K562 (cell line): Measurements from ENCODE around the gene CHMP2A. TPM values are rescaled to one million over a fixed set of nuclear protein-coding genes. Genes with fewer than 3 reads are reported as not detected.
A peak's percentile ranks its signal among the peaks of the same experiment; 100 is the strongest.

Source experiments
- BRF1 ChIP-seq: IDR thresholded peaks from 3 replicates; pipeline ENCODE4 v1.6.1; 2011; ENCODE audit warnings: borderline replicate concordance, mild to moderate bottlenecking; ENCODE audit not compliant: insufficient read length; ENCODE audit errors: extremely low read depth
- CBFB ChIP-seq: sonication (generic); formaldehyde crosslinking; IDR thresholded peaks from 2 replicates; pipeline ENCODE4 v1.4.0; 2020; ENCODE audit warnings: mild to moderate bottlenecking, missing genetic modification reagents
- CBX1 ChIP-seq: sonication (generic); IDR thresholded peaks from 2 replicates; pipeline ENCODE4 v1.6.1; 2016; ENCODE audit warnings: antibody characterized with exemption, low read depth, mild to moderate bottlenecking
- CCNT2 ChIP-seq: IDR thresholded peaks from 2 replicates; pipeline ENCODE4 v1.6.1; 2011; ENCODE audit warnings: borderline replicate concordance, low read depth, mild to moderate bottlenecking, moderate library complexity, mixed read lengths, low read length; ENCODE audit not compliant: insufficient read length; ENCODE audit errors: extremely low read depth
- FOSL1 ChIP-seq: fragments of 200-800 bp; sonication (Bioruptor generic); conservative IDR thresholded peaks from 2 replicates; pipeline ENCODE4 v1.6.1; 2016; ENCODE audit warnings: missing genetic modification characterization, missing compliant biosample characterization
- FOXM1 ChIP-seq, 2 experiments: fragments of 450-650 bp in 1 of 2; sonication (generic) in 1 of 2; formaldehyde crosslinking in 1 of 2; IDR thresholded peaks; 2 replicates each; pipeline versions ENCODE4 v1.6.1 to v1.9.0; 2017 to 2022; ENCODE audit warnings: low read depth in 2 of 2, mild to moderate bottlenecking in 2 of 2, missing genetic modification reagents in 1 of 2, moderate library complexity in 1 of 2
- HEY1 ChIP-seq: fragments of 250-450 bp; sonication (Bioruptor Pico); IDR thresholded peaks from 2 replicates; pipeline ENCODE4 v1.5.0; 2020; ENCODE audit warnings: mild to moderate bottlenecking, moderate library complexity, borderline replicate concordance
- MAZ ChIP-seq, 2 experiments: fragments of 450-650 bp in 1 of 2; sonication (generic) in 1 of 2; formaldehyde crosslinking; IDR thresholded peaks in 1 of 2; conservative IDR thresholded peaks in 1 of 2; 2 replicates each; pipeline versions ENCODE4 v1.4.0 to v1.5.0; 2020; ENCODE audit warnings: mild to moderate bottlenecking in 1 of 2, missing genetic modification reagents in 1 of 2
- MXI1 ChIP-seq: IDR thresholded peaks from 2 replicates; pipeline ENCODE4 v1.6.1; 2011; ENCODE audit warnings: low read depth, mild to moderate bottlenecking, improper control_type of control experiment, low read length
- PHF21A ChIP-seq: fragments of 450-650 bp; IDR thresholded peaks from 2 replicates; pipeline ENCODE4 v1.6.1; 2017; ENCODE audit warnings: low read depth, borderline replicate concordance
- POLR2A ChIP-seq: fragments of 450-650 bp; conservative IDR thresholded peaks from 2 replicates; pipeline ENCODE4 v1.6.1; 2016
- ZBTB7A ChIP-seq: IDR thresholded peaks from 2 replicates; pipeline ENCODE4 v1.6.1; 2011; ENCODE audit warnings: low read depth, mild to moderate bottlenecking, low read length, moderate library complexity, borderline replicate concordance; ENCODE audit not compliant: control insufficient read depth
- ZNF217 ChIP-seq: sonication (generic); formaldehyde crosslinking; IDR thresholded peaks from 2 replicates; pipeline ENCODE4 v1.8.0; 2022; ENCODE audit warnings: mild to moderate bottlenecking, missing genetic modification reagents
- ZNF354B ChIP-seq: fragments of 250-450 bp; sonication (Bioruptor Pico); IDR thresholded peaks from 2 replicates; pipeline ENCODE4 v1.4.0; 2020
- ZNF511 ChIP-seq: sonication (generic); formaldehyde crosslinking; IDR thresholded peaks from 2 replicates; pipeline ENCODE4 v1.8.0; 2022; ENCODE audit warnings: mild to moderate bottlenecking, missing genetic modification reagents
- ZNF75A ChIP-seq: fragments of 450-650 bp; formaldehyde crosslinking; IDR thresholded peaks from 2 replicates; pipeline ENCODE4 v1.4.0; 2020; ENCODE audit warnings: mild to moderate bottlenecking
- ZNF830 ChIP-seq: fragments of 250-450 bp; sonication (Bioruptor Pico); IDR thresholded peaks from 2 replicates; pipeline ENCODE4 v1.5.0; 2021; ENCODE audit warnings: mild to moderate bottlenecking
- polyA plus RNA-seq, 8 experiments: library from polyadenylated mRNA; depleted of rRNA in 4 of 8; stranded (reverse) in 5 of 8; unstranded in 3 of 8; fragments of >200 nt; fragmentation: Nextera tagmentation in 2 of 8; fragmentation: Illumina TruSeq in 1 of 8; extraction: Ambion mirVana in 2 of 8; extraction: Trizol in 1 of 8; gene quantifications; 2 replicates each; pipeline versions ENCODE4 v1.2.1 to v1.2.3, GENCODE V29; 2011 to 2014; ENCODE audit warnings: inconsistent platforms in 1 of 8, missing spikeins in 1 of 8
- total RNA-seq, 7 experiments: library from RNA; depleted of rRNA in 6 of 7; stranded (reverse); fragments of >200 nt in 6 of 7; fragmentation: Illumina TruSeq in 2 of 7; extraction: Trizol in 2 of 7; gene quantifications; 2 replicates each; pipeline versions ENCODE4 v1.2.1 to v1.2.3, GENCODE V29; 2011 to 2021; ENCODE audit warnings: low replicate concordance in 1 of 7
- TF ChIP-seq, protein P1 (sequence below): sonication (generic); formaldehyde crosslinking; IDR thresholded peaks from 2 replicates; pipeline ENCODE4 v1.8.0; 2022; ENCODE audit warnings: mild to moderate bottlenecking, missing genetic modification reagents
- TF ChIP-seq, protein P2 (sequence below), 2 experiments: fragments of 450-650 bp in 1 of 2; IDR thresholded peaks; 2 replicates each; pipeline ENCODE4 v1.6.1; 2011 to 2017; ENCODE audit warnings: low read depth in 2 of 2, antibody characterized with exemption in 1 of 2, borderline replicate concordance in 1 of 2, low read length in 1 of 2, mild to moderate bottlenecking in 1 of 2, mixed read lengths in 1 of 2; ENCODE audit not compliant: control insufficient read depth in 1 of 2

The CHMP2A gene
- total and polyA plus RNA-seq, 9 of the 15 experiments (the other 6 are each of a cell fraction or from before 2014, with no cell fraction given): 57.6 to 159 (median 87.2) TPM

DNA sequence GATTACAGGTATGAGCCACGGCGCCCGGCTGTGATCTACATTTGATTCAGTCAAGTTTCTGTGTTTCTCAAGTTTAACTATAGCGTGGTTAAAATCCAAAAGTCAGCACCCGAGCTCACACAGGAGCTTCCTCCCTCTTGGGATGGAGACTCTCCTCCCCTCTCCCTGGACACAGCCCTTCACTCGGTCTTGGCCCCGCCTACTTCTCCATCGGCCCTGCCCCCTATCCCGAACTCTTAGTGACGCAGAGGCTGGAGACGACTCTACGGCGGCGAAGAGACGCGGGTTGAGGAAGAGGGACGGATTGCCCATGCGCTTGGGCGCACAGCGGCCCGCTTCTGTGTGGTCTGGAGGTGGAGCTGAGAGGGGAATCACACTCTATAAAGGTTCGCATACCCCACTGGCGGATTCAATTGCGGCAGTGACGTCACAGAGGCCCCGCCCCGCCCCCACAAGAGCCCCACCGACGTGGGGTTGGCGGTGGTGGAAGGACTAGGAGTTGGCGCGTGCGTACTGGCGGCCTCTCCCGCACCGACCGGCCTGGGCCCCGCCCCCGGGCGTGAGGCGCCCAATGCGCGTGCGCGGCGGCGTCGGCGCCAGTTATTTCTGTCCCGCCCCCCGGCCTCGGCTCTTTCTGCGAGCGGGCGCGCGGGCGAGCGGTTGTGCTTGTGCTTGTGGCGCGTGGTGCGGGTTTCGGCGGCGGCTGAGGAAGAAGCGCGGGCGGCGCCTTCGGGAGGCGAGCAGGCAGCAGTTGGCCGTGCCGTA lies 10.9 kb downstream of the CHMP2A start, which contains the start of gene TRIM28 (continued):
- TF ChIP-seq MAZ (CRISPR knock-in tag; conservative IDR thresholded peaks at IDR 0.05 in 1 of 2, IDR thresholded peaks at IDR 0.05 in 1 of 2): peak; percentile 75 to 83
- TF ChIP-seq POLR2A: peak; percentile 92
- TF ChIP-seq ZNF217: no peak
- peak; percentile 26; the same call in 1 of the 2 replicates for TF ChIP-seq MXI1
- no peak for TF ChIP-seq CBFB (CRISPR knock-in tag)
- TF ChIP-seq FOSL1: peak; percentile 50; the same call in 1 of the 2 replicates
- no peak for TF ChIP-seq ZNF830 (CRISPR knock-in tag)
- TF ChIP-seq ZNF511 (CRISPR knock-in tag): peak; percentile 72; the same call in 1 of the 2 replicates
- TF ChIP-seq BRF1: no peak
- TF ChIP-seq FOXM1 (IDR thresholded peaks at IDR 0.05; ENCODE audit: low read depth): no peak
- no peak for TF ChIP-seq FOXM1 (CRISPR knock-in tag; IDR thresholded peaks at IDR 0.05; ENCODE audit: low read depth)
- peak; percentile 54 for TF ChIP-seq CCNT2
- TF ChIP-seq, protein P1, sequence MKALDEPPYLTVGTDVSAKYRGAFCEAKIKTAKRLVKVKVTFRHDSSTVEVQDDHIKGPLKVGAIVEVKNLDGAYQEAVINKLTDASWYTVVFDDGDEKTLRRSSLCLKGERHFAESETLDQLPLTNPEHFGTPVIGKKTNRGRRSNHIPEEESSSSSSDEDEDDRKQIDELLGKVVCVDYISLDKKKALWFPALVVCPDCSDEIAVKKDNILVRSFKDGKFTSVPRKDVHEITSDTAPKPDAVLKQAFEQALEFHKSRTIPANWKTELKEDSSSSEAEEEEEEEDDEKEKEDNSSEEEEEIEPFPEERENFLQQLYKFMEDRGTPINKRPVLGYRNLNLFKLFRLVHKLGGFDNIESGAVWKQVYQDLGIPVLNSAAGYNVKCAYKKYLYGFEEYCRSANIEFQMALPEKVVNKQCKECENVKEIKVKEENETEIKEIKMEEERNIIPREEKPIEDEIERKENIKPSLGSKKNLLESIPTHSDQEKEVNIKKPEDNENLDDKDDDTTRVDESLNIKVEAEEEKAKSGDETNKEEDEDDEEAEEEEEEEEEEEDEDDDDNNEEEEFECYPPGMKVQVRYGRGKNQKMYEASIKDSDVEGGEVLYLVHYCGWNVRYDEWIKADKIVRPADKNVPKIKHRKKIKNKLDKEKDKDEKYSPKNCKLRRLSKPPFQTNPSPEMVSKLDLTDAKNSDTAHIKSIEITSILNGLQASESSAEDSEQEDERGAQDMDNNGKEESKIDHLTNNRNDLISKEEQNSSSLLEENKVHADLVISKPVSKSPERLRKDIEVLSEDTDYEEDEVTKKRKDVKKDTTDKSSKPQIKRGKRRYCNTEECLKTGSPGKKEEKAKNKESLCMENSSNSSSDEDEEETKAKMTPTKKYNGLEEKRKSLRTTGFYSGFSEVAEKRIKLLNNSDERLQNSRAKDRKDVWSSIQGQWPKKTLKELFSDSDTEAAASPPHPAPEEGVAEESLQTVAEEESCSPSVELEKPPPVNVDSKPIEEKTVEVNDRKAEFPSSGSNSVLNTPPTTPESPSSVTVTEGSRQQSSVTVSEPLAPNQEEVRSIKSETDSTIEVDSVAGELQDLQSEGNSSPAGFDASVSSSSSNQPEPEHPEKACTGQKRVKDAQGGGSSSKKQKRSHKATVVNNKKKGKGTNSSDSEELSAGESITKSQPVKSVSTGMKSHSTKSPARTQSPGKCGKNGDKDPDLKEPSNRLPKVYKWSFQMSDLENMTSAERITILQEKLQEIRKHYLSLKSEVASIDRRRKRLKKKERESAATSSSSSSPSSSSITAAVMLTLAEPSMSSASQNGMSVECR (CRISPR knock-in tag): no peak
- TF ChIP-seq, protein P2, sequence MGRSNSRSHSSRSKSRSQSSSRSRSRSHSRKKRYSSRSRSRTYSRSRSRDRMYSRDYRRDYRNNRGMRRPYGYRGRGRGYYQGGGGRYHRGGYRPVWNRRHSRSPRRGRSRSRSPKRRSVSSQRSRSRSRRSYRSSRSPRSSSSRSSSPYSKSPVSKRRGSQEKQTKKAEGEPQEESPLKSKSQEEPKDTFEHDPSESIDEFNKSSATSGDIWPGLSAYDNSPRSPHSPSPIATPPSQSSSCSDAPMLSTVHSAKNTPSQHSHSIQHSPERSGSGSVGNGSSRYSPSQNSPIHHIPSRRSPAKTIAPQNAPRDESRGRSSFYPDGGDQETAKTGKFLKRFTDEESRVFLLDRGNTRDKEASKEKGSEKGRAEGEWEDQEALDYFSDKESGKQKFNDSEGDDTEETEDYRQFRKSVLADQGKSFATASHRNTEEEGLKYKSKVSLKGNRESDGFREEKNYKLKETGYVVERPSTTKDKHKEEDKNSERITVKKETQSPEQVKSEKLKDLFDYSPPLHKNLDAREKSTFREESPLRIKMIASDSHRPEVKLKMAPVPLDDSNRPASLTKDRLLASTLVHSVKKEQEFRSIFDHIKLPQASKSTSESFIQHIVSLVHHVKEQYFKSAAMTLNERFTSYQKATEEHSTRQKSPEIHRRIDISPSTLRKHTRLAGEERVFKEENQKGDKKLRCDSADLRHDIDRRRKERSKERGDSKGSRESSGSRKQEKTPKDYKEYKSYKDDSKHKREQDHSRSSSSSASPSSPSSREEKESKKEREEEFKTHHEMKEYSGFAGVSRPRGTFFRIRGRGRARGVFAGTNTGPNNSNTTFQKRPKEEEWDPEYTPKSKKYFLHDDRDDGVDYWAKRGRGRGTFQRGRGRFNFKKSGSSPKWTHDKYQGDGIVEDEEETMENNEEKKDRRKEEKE (IDR thresholded peaks at IDR 0.05; ENCODE audit: borderline replicate concordance in 1 of 2, control insufficient read depth in 1 of 2, low read depth in 2 of 2, low read length in 1 of 2): no peak
- no peak for TF ChIP-seq ZNF354B (CRISPR knock-in tag)
- TF ChIP-seq ZNF75A (CRISPR knock-in tag): no peak
- peak; percentile 95; the same call in 1 of the 2 replicates for TF ChIP-seq CBX1
- no peak for TF ChIP-seq PHF21A
- TF ChIP-seq HEY1: no peak
- no peak for TF ChIP-seq ZBTB7A
